HuH-7.5 (cell line): ENCODE data around the gene ZNF514.
"Not testable (repeated sequence)": the region's sequence is repeated elsewhere in the genome, so short reads cannot be mapped to it uniquely, and the experiment has no call there.

ENCODE experiments used
- DNase-seq: peaks from one replicate; pipeline ENCODE4 v3.0.0; 2011; ENCODE audit warnings: low spot score

Gene ZNF514

GRCh38 chr2:95159690-95160449 is at the start of gene ZNF514:
Gene ZNF514, minus strand, starts transcription at chr2:95159848. Its CDS starts 6,595 bp downstream, at chr2:95153253.
- DNase-seq: peak; percentile 66

DNA sequence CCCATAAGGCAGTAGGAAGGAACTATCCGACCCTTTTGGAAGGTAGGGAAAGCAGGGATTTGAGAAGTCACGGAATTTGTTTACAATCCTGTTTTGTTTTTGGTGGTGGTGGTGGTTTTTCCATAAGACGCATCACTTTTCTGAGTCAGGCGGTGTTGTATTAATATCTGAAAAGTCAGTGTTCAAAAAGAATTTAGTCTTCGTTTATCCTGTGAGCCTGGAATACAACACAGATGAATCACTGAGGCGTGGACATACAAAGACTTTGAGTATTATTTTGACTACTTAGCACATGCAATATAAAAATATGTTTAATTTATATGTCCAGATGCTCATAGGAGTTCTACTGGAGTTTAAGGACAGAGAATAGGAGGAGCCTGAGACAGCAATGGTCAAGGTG is 48.5 kb upstream of the ZNF514 start:
- no peak for DNase-seq

- DNase-seq: peak; percentile 87
Observed at GRCh38 chr2:95207111-95207961, 47.7 kb upstream of the ZNF514 start, which contains the start of gene ZNF892. Gene ZNF892, plus strand, starts transcription at chr2:95207521. Its CDS starts 295 bp downstream, at chr2:95207816.

- DNase-seq: no peak
Observed at GRCh38 chr2:95206096-95206495, 46.4 kb upstream of the ZNF514 start.

GRCh38 chr2:95204396-95204795 is 44.7 kb upstream of the ZNF514 start:
- no peak for DNase-seq

DNA sequence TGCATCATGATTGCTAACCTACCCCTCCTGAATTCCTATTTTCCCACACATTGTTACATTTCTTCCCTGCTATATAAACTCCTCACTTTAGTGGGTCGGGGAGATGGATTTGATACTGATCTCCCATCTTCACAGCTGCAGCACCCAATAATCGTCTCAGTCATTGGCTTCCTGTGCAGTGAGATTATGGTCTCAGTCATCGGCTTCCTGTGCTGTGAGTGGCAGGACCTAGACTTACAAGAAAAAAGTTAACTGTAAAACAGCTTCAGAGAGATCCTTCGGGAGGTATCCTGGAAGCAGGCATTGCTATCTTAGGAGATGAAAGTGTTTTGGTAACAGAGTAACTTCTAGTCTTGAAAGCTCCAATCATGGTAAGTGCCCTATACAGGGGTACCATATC is 44.3 kb upstream of the ZNF514 start:
- DNase-seq: no peak

GRCh38 chr2:95192956-95193355 is 33.3 kb upstream of the ZNF514 start:
- DNase-seq: not testable (repeated sequence)

DNA sequence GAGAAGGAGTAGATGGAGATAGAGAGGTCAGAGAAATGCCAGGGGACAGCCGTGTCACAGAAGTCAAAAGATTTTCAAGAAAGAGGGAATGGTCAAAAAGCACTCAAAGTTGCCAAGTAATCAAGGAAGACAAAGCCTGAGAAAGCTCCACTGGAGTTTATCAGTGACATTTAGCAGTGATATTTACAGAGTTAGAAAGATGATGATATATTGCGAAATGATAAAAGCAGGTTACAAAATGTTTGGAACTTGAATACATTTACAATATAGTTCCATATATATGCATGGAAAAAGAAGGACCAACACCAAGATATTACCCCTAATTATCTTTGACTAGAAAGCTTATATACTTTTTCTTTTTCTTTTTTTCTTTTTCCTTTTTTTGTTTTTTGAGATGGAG is 26.3 kb upstream of the ZNF514 start:
- DNase-seq: no peak

DNA sequence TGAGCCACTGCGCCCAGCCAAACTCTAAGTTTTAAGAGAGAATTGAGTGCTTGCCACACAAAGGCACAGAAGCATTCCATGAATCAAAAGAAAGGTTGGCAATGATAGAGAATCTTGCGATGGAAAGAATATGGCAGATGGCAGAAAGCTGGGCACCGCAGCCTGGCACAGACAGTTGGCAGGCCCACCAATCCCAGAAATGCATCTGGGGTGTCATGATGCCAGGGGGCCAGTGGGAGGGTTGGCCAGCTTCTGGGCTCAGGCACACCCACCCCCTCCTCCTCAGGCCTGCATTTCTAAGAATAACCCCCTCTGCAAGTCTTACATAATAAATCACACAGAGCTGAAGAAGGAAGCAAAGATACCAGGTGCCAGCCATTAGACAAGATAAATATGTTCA is 25.5 kb upstream of the ZNF514 start:
- DNase-seq: no peak

DNA sequence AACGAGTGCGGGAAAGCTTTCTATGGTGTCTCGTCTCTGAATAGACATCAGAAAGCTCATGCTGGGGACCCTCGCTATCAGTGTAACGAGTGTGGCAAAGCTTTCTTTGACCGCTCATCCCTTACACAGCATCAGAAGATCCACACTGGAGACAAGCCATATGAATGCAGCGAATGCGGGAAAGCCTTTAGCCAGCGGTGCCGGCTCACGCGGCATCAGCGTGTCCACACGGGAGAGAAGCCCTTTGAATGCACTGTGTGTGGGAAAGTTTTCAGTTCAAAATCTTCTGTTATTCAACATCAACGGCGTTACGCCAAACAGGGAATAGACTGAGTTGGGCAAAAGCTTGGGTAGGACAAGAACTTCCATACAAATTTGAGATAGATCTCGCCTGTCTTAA is 22.1 kb upstream of the ZNF514 start:
- no peak for DNase-seq

DNA sequence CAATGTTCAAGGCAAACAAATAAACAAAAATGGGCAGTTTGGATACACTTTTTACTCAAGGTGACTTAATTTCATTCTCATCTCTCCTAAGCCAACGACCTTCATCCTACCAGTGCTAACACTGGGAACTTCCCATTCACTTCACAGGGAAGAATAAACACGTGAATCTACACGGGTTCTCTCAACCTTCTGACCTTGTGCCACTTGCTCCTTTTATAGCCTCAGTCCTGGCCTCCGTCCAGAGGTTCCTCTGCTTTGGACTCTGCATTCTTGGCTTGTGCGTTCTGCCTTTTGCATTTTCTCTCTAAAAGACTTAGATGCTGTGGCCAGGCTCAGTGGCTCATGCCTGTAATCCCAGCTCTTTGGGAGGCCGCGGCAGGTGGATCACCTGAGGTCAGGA is 19.8 kb upstream of the ZNF514 start:
- no peak for DNase-seq

DNA sequence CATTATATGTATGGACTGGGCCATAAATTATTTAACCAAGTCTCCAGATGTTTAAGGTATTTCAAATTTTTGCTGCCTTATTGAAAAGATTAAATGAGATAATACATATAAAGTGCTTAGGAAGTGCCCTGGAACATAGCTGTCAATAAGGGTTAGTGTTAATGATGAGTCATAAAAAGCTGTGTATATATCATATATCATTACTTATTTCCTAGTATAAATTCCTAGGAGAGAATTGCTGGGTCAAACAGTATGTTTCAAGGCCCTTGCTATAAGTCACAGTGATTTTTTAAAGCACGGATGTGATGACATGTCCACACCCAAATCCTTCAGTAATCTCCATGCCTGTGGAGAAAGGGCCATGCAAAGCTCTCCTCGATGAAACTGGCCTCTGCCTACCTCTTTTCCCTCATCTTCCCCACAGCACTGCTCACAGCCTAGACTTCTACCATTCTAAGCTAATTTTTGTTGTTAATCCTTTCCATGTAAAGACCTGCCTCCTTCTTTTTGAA is 14.4 kb upstream of the ZNF514 start:
- DNase-seq: no peak

DNA sequence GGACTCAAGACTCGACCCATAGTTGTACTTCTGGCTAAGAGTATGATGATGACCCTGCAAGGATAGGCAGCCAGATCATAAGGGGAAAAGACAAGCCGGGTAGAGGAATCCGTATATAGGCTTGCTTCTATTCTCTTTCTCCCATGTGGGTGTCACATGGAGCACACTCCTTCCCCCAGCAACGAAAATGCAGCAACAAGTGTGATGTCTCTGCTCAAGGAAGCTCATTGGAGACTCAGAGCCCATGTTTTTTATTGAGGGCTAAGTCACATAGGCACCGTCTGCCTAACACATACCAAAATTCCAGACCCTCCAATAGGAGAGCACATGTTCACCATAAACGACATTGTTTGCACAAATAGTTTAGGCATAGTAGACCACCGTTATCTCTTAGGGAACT is 12.3 kb upstream of the ZNF514 start:
- no peak for DNase-seq

DNA sequence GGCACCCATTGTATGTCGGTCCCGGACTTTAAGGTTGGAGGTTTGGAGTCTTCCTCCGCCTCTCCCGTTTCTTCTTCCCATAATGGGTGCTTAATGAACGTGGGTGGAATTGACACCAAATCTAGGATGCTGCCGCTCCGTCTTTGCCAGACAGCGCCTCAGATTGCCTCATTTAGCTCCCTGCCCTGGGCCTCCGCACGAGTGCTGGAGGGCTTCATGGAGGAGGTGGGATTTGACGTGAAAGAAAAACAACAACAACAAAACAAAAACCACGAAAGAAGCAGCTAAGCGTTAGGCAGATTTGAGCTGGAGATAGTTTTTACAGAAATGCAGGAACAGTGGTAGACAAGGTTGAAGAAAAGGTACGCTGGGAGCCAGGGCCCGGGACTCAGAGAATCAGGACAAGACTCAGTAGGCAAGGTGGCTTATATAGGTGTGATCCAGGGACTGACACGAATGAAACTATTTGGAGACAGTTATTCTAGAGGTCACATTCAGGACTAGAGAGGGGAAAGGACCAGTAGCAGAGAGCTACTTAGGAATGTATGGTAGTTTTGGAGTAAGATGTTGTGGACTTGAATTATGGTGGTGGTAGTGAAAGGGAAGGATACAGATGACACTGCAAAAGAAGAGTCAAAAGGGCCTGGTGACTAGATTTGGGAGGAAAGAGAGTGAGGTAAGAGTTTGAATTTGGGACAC is 6.6 kb upstream of the ZNF514 start:
- DNase-seq: no peak

DNA sequence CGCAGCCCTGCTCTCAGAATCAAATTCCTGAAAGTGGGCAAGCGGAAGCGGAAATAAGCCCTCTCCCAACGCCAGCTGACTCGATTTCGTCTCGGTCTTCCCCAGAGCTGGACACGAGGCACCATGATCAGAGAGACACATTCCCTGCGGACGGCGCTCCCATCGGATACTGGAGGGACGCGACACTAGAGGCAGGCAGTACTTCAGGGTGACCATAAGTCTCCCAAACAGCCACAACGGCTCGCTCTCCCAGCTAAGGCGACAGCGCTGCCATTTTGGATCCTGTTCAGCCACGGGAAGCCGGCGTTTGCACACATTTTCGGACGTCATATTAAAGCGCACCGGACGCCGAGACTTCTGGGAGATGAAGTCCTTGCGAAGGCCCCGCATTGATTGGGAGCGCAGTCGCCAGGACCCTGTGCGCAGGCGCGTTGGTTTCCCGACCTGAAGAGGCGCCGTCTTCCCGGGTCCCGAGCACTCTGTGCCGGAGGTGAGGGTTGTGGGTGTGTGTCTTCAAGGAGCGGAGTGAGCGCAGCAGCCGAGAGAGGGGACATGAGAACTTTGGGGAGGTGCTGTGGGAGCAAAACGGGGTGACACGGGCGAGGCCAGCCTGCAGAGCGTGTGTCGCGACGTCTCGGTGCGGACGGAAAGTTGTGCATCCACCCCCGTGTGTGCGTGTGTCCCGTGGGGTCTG is 5.9 kb upstream of the ZNF514 start, which contains the start of gene ZNF2:
Gene ZNF2 (plus strand): TSS at position 439 of the 694 bp plus-strand sequence. CDS start 10,418 bp downstream, outside the sequence.
- DNase-seq: peak; percentile 96

DNA sequence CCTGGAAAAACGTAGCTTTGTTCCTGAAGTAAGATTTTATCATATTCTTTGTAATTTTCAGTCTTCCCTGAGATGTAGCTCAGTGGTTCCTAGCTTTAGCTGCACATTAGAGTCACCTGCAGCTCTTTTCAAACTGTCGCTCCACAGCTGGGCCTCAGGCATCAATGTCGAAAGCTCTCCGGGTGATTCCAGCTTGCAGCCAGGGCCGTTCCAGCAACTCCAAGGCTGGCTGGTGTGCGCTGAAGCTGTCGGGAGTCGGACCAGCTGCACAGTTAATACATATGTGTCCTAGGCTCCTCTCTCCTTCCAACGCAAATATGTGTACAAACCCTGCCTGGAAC is 5.4 kb upstream of the ZNF514 start:
- DNase-seq: no peak

- DNase-seq: peak; percentile 53
Observed at GRCh38 chr2:95158891-95159619, 593 bp downstream of the ZNF514 start.

DNA sequence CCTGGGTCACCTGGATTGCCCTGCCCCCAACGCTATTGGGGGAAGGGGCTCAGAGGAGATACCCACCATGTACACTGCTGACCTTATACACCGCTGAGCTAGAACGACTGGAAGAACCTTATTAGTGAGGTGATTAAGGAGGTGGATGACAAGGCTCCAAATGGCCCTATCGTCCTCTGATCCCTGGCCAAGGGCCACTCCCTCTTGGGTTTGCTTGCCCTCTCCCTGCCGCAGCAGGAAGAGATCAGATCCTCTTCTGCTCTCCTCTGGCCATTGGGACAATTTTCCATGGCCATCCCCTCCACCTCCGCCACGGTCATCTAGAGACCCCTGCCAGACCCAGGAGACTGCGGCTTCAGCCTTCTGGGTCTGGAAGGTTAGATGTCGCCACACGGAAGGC is 1.2 kb downstream of the ZNF514 start:
- DNase-seq: no peak

GRCh38 chr2:95149397-95149984 is 10.2 kb downstream of the ZNF514 start:
- no peak for DNase-seq

- no peak for DNase-seq
Observed at GRCh38 chr2:95143838-95144237, 15.8 kb downstream of the ZNF514 start.

DNA sequence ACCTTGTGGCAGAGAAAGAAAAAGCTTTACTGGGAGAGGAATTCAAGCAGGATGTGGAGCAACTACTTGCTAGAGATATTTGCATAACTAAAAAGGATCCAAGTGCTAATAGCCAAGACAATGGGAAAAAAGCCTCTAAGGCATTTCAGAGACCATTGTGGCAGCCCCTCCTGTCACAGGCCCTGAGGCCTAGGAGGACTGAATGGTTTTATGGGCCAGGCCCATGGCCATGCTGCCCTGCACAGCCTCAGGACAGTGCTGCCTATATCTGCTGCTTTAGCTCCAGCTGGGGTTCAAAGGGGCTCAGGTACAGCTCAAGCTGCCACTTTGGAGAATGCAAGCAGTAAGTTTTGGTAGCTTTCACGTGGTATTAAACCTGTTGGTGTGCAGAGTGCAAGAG is 20.9 kb downstream of the ZNF514 start:
- DNase-seq: no peak
